AG09309 (cell line): ENCODE data around the gene CFAP141.

Source experiments
- DNase-seq: peaks from one replicate; pipeline ENCODE4 v3.0.0-alpha.2; 2010; ENCODE audit warnings: low read depth
- H3K4me3 ChIP-seq: 2 replicates; pipeline ENCODE4 v1.5.1; 2011; ENCODE audit warnings: mild to moderate bottlenecking, low read depth, low read length, moderate library complexity; ENCODE audit not compliant: control insufficient read depth
- CTCF ChIP-seq: IDR thresholded peaks from 2 replicates; pipeline ENCODE4 v1.5.1; 2011; ENCODE audit warnings: mild to moderate bottlenecking, low read depth, low read length, inconsistent platforms; ENCODE audit not compliant: insufficient read depth, control insufficient read depth; ENCODE audit errors: missing control alignments

CFAP141 gene

GRCh38 chr1:154221278-154222001, 15.3 kb upstream of the CFAP141 start:
- peak overlapping the region; percentile 78 for H3K4me3 ChIP-seq
- TF ChIP-seq CTCF, result no peak
- DNase-seq, result no peak

DNA sequence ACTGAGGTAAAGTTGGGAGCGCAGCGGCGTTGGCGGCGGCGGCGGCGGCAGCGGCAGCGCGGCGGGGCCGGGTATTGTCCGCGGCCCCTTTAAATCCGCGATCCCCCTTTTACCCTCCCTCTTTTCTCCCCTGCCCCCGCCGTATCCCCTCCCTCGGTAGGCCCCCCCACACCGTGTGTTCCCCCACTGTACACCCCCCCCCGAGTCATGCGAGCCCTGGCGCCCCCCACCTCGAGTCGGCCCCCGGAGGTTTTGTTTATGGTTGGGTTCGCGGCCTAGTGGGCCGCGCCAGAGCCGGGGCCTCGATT, 14.8 kb upstream of the CFAP141 start:
- DNase-seq, result no peak
- peak overlapping the region; percentile 78 for H3K4me3 ChIP-seq
- TF ChIP-seq CTCF, result no peak

- TF ChIP-seq CTCF, result no peak
- H3K4me3 ChIP-seq, result peak within 1 kb of the TSS; percentile 91
- DNase-seq, result peak; percentile 96
These were observed 14.2 kb upstream of the CFAP141 start, which contains the start of gene UBAP2L for GRCh38 chr1:154220071-154220969. UBAP2L (plus strand) TSS chr1:154220955; CDS start chr1:154225124, 4,169 bp downstream.

- TF ChIP-seq CTCF, result no peak
- no peak for DNase-seq
These were observed 13.4 kb upstream of the CFAP141 start for GRCh38 chr1:154219541-154219940.

DNA sequence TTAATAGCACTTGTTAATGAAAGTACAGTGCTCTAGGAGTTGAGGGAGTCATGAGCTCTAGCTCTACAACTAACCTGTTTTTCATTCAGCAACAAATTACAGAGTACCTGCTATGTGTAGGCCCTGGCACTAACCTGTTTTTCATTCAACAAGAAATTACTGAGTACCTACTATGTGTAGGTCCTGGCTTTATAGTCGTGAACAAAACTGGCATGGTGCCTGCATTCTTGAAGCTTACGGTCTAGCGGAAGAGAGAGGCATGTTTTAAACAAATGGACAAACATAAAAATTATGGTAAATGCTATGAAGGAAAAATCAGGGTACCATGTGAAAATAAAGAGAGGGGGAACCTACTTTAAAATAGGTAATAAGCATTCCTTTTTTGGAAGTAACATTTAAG, 12.4 kb upstream of the CFAP141 start:
- TF ChIP-seq CTCF, result no peak
- H3K4me3 ChIP-seq, result no peak overlapping the region
- DNase-seq, result no peak

More at GRCh38 chr1:154219541-154219940, 13.4 kb upstream of the CFAP141 start:
- H3K4me3 ChIP-seq, result peak overlapping the region; percentile 91

GRCh38 chr1:154213274-154213673, 7.1 kb upstream of the CFAP141 start:
- DNase-seq, result no peak
- TF ChIP-seq CTCF, result no peak
- H3K4me3 ChIP-seq, result no peak overlapping the region
